GM18511 (cell line): Measurements from ENCODE around the gene SLC25A23.

ENCODE experiments used
- ATAC-seq: cut with Tn5 transposase; IDR thresholded peaks from one replicate; pipeline ENCODE4 v1.9.1; 2021; ENCODE audit warnings: mild to moderate bottlenecking, moderate library complexity; ENCODE audit not compliant: unreplicated experiment

SLC25A23 gene

DNA sequence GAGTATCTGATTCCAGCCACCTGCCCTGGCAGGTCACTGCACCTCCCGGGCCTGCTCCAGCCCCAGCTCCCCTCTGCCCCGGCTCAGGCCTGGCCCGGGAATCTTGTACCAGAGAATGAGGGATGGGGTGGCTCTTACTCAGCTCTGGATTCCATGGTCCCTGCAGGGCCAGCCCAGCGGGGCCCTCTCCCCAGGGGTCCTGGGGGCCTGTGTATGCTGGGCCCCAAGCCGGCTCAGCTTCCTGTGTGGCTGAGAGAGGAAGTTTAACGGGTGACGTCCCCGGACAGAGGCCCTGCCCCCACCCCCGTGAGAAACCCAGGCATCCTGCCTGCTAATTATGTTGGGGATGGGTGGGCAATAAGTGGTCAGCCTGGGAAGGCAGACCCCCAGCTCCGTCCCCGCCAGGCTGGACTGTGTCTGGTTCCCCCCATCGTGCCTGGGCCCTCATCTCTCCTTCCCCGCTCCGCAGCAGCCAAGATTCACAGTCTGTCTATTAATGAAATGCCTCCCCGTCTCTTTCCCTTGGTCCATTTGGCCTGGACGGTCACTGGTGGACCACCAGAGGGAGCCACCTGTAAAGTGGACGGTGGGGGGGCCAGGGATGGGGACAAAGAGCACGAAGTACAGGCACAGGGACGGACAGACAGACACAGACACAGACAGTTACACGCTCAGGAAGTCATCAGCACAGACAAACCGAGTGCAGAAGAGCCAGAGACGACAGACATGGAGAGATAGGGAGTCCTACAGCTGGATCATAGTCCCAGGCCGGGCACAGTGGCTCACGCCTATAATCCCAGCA is 22.1 kb upstream of the SLC25A23 start, which contains the start of gene DENND1C:
Gene DENND1C, minus strand, starts transcription at position 247 of the 802 bp plus-strand sequence. Its CDS starts 92 bp downstream, at position 155.
- peak; percentile 77 for ATAC-seq

DNA sequence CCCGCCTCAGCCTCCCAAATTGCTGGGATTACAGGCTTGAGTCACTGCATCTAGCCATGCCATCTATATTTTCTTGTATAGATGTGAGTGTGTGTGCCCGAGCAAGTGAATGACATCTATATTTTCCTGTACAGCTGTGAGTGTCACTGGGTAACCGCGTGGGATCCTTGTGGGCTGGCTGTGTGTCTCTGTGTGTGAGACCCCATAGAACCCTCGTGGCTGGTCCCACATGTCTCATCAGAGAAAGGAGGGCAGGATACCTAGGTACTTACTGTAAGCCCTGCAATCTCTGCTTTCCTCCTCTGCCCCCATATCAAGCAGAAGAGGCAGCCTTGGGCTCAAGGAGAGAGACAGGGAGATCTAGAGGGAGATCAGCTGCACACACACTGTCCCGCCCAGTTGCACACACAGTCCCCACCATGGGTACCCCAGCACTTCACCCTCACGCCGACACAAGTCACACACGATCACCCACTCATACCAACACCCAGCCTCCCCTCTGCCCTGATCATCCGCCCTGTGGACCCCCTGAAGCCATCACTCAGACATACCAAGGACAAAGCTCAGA is 21.3 kb upstream of the SLC25A23 start:
- no peak for ATAC-seq

DNA sequence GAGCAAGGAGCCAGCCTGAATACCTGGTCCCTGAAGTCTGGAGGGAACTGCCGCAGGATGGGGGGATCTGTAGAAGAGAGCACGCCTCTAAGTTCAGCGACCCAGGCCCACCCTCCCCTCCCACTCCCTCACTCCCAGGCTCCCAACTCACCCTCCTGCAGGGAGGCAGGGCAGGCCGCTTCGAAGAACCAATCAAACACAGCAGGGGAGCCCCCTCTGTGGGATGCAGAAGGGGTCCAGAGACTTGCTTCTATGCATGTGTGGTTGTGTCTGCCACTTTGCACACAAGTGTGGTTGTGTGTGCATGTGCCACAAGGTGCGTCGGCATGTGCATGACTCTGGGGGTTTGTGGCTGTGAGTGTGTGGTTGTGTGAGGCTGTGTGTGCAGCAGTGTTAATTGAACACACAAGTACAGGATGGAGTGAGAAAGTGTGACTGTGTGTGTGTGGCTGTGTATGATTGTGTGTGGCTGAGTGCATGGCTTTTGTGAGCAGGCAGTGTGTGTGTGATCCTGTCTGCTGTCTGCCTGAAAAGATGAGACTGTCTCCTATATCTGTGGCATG is 20.3 kb upstream of the SLC25A23 start:
- ATAC-seq = no peak

DNA sequence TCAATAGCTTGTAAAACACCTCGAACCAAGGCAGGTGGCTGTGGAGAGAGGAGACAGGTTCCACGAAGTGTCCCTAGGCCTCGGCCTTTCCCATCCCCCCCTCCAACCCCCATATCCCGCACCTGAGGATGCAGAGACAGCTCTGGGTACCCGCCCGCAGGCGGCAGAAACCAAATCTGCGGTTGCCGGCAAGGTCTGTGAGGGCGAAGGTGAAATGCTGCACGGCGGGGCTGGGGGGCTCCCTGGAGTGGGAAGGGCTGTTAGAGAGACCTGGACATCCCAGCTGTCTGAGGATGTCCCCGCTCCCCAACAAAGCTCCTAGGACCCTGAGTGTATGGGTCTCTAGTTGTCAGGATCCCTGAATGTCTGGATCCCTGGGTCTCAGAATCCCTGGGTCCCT is 19.2 kb upstream of the SLC25A23 start:
- ATAC-seq = no peak

DNA sequence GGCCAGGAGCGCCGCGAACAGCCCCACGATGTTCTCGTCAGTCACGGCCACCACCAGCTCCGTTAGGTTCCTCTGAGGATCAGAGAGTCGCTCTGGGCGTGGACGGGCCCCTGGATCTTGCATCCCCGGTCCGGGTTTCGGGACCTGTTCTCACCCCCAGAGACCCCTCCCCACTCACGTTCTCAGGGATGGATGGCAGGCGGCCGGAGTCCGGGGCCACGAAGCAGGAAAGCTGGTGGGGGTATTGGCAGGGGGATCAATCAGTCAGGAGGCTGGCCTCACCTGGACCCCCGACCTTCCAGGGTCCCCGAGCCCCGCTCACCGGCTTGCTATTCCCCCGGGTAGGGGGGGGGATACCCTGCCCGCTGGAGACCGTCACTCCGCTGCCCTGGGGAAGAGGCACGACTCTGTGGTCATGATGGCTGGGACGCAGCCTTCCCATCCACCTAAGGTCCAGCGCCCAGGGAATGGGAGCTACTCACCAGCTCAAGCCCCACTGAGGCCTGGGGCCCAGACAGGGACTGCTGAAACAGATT is 17.4 kb upstream of the SLC25A23 start:
- no peak for ATAC-seq

DNA sequence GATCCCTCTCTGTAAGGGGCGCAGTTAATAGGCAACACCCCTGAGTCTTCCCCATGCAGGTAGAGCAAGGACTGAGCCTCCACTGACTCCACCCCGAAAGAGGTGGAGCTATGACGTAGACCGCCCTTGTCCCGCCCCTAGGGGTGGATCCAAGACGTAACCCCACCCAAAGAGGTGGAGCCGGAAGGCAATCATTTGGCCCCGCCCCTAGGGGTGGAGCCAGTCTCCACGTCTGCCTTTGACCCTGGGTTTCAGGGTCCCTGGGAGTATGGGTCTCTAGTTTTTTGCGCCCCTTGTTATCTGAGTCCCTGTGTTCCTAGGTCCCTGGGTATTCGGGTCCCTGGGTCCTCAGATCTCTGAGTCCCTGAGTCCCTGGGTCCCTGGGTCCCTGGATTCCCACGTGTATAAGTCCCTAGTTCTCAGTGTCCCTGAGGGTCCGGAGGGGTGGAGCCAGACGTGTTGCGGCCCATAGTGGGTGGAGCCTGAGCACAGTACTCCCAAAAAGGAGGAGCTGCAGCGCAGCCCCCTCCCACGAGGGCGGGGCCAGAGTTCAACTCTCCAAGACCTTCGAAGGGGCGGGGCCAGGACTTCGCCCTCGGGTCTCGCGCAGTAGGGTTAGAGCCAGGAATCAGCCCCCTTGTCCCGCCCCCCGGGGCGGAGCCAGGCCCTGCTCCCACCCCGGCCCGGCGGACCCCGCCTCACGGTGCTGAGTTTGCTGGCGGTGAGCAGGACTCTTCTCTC is 16.7 kb upstream of the SLC25A23 start:
- no peak for ATAC-seq

DNA sequence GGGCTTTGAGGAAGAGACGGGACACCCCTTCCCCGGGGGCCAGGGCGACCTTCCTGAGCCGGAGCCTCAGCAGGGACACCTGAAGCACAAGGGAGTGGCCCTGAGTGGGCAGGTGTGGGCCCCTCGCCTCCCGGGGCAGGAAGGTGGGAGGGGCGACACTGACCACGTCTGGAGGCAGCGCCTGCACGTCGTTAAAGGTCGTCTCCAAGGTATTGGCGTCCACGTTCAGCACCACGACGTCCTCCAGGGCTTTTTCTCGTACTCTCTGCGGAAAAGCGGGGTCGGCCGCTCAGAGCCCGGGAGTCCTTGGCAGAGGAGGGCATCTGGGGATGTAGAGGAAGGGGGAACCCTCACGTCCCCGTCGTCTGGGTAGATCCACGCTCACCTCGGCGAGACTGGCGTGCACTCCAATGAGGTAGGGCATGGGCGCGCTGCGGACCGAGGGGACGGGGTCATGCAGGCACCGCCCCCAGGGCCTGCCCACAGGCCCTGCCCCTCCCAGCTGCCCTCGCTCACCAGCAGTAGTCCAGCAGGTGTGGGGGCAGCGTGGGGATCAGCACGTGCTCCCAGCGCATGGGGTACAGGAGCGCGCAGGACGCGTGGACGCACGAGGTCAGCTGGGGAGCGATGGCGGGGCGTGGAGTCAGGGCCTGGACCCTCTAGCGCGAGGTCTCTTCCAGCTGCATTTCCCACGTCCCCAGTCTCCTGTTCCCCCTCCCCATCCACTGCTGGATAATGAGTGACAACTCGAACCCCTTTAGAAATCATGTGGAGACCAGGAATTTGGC is 15.9 kb upstream of the SLC25A23 start:
- ATAC-seq = no peak

DNA sequence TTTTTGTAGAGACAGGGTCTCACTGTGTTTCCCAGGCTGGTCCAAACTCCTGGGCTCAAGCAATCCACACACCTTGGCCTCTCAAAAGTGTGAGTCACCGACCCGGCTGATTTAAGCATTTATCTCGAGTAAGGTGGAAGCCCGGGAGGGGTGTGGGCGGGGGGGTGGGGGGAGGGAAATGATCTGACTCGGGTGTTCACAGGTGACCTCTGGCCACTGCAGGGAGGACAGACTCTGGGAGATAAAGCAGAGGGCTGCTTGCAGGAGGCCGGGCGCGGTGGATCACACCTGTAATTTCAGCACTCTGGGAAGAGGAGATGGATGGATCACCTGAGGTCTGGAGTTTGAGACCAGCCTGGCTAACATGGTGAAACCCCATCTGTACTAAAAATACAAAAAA is 14.1 kb upstream of the SLC25A23 start:
- ATAC-seq = no peak

DNA sequence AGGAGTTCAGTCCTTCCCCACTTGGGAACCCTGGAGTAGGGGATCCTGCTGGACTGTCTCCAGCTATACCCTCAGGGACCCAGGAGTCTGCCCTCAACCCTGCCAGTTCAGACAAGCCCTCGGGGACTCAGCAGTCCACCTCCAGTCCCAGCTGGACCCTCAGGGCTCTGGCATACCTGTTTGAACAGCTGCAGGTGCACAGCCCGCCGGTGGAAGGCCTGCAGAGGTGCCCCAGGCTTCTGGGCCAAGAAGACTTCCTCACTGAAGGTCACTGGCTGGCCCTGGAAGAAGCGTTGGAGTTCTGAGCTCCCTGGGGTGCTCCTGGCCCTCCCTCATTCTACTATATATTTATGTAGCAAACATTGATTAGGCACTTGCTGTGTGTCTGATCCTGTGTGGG is 13.1 kb upstream of the SLC25A23 start:
- ATAC-seq = no peak

DNA sequence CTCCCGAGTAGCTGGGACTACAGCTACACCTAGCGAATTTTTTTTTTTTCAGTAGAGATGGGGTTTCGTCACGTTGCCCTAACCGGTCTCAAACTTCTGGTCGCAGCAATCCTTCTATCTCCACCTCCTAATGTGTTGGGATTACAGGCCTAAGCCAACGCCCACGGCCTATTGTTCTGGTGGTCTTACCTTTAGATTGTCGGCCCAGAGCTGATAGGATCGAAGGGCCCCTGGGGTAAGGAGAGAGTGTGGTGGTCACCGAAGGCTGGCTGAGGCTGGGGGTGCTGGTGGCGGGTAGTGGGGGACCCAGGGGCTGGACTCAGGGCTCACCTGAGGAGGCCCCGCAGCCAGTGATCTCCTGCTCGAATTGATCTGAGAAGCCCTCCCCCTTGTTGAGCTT is 11.5 kb upstream of the SLC25A23 start:
- ATAC-seq = no peak

DNA sequence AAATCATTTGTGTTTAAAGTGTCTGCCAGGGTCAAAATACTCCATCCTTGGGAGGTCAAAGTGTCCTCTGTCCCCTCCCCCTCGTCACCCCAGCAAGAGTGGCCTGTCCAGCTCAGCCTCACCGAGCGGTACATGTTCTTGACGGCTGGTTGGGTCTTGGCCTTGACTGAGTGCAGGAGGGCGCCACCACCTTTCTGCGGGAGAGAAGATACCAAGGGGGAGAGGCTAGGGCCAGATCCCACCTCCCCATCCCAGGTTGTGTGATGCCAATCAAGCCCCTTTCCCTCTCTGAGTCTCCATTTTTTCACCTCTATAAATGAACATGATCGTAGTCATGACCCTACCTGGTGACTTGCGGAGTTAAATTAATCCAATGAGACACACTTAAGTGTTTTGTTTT is 10.6 kb upstream of the SLC25A23 start:
- ATAC-seq = no peak

DNA sequence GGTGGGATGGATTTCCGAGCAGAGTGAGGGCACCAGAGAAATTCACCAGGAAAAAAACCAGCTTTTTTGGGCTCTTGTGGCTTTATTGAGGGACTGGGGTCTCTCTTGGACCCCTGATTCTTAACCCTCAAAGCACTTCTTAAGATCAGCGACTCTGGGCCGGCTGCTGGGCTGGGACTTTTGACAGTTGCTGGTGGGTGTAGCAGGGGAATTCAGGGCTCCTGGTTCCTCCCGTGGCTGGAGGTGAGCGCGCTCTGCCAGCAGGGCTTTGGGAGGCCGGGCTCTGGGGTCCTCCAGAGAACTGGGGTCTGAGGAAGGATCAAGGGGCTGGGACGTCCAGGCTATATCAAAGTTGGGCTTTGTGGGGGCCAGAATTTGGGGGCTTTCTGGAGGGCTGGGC is 7.8 kb upstream of the SLC25A23 start:
- ATAC-seq = no peak

DNA sequence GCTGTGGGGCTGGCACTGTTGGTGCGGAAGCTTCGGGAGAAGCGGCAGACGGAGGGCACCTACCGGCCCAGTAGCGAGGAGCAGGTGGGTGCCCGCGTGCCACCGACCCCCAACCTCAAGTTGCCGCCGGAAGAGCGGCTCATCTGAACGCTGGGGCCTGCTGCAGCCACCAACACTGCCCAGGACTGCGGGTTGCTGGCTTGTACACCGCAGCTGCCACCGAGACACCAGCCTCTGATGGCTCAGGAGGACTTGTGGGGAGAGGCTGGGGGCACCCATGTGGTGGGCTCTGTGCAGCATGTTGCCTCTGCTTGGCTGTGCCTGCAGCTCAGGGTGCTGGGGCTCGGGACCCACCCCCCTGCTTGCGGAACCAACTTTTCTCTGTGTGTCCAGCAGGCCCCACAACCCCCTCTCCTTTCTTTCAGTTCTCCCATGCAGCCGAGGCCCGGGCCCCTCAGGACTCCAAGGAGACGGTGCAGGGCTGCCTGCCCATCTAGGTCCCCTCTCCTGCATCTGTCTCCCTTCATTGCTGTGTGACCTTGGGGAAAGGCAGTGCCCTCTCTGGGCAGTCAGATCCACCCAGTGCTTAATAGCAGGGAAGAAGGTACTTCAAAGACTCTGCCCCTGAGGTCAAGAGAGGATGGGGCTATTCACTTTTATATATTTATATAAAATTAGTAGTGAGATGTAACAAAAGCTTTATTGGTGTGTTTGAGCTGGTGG is 7.1 kb upstream of the SLC25A23 start:
- ATAC-seq = no peak

DNA sequence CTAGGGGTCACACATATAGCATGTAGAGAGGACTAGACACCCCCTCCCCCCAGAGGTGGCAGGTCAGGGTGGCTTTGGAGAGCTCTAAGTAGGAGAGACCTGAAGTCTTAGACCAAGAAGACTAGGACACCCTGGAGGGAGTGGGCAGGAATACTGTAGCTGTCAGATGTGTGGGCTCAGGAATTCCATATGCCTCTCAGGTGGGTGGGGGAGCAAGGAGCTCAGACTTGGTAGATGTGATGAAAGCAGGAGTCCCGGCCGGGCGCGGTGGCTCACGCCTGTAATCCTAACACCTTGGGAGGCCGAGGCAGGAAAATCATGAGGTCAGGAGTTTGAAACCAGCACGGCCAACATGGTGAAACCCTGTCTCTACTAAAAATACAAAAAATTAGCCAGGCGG is 6.1 kb upstream of the SLC25A23 start:
- ATAC-seq = no peak

DNA sequence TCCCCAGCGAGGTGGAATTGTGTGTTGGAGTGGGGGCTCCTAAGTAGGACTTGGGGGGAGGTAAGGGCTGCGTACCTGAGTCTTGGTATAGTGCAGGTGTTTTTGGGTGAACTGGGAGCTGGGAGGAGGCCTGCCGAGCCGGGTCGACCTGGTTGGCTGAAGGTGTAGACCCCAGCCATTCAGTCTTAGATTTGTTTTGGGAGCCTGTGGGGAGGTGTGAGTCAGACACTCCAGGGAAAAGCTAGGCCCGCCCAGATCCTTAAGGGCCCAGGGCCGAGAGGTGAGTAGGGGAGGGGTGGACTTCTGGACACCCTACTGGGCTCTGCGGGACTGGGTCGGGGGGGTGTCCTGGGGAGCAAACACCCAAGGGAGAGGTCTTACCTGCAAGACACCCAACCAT is 5.4 kb upstream of the SLC25A23 start:
- ATAC-seq = no peak

DNA sequence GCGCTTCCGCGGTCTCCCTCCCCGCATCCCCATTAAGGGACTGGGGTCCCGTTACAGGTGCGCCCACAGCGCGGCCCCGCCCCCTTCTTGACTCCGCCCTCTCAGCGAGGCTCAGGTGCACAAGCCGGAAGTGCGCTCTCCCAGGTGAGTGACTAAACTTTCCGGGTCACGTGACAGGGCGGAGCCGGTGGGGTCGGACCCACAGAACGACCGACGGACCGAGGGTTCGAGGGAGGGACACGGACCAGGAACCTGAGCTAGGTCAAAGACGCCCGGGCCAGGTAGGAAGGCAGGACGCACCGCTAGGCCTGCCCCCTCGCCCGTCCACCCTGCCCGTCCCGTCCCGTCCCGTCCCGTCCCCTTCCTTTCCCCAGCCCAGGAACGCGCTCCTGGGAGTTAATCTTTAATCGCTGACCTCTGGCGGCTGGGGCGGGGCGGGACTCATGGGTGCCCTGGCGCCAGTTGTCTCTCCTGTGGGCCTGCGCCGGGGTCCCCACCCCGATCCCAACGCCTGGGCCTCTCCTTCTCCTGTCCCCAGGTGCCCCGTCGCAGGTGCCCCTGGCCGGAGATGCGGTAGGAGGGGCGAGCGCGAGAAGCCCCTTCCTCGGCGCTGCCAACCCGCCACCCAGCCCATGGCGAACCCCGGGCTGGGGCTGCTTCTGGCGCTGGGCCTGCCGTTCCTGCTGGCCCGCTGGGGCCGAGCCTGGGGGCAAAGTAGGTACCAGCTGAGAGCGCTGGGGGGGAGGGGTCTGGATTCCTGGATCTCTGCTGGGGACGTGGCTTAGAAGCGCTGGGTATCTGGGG is 4.7 kb upstream of the SLC25A23 start, which contains the start of gene CRB3:
Gene CRB3, plus strand, starts transcription at position 202 of the 804 bp plus-strand sequence. Its CDS starts 431 bp downstream, at position 633.
- no peak for ATAC-seq

DNA sequence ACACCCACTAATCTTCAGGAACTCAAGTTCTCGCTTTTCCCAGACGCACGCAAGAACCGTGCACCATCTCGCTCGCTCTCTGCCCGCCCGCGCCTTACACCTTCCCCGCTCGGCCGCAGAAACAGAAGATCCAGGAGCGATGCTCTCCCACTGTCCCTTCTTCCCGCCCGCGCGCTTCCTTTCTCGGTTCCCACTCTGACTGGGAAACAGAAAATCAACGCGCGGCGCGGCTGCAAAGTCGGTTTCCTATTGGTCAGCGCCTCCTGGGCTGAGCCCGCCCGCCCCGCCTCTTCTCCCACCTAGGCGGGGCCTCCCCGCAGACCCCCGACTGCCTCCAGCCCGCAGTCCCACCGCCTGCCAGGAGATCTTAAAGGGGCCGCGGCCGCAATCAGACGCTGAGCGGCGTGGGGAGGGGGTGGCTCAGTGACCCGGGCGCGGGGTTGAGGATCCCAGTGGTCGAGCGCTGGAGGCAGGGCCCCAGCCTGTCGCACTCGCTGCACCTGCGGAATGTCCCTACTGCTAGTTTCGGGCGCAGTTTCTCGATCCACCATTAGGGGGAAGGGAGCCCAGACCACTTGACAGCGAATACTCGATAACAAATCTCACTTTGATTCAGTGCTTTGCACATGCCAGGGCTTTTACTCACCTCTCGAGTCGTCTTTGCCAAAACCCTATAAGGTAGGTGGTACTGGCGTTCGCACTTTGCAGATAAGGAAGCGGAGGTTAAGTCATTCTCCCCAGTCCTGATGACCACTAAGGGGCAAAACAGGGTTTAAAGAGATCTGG is 700 bp upstream of the SLC25A23 start:
- peak; percentile 78 for ATAC-seq

DNA sequence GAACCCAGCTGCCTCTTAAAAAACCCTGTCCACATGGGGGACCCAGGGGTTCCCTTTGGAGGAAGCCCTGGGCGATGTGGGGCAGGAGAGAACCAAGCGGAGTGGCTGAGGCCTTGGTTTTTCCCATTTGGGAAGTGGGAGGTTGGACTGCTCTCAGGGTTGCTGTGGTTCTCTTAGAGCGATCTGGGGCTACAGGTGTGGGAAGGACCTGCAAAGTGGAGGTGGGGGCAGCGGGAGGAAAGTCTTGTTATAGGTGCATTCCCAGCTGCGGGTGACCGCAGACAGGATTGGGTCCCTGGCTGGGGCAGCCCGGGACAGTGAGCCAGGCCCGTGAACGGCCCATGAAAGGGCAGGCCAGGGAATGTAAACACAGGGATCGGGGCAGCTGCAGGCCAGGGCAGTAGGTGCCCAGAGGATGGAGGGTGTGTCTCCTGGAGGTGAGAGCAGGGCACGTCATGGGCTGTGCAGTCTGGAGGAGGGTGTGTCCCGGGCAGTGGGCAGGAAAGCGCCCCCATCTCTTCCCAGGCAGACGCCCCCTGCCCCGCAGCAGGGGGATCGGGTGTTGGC is 814 bp downstream of the SLC25A23 start:
- ATAC-seq = no peak
